HFFc6 (cell line): Measurements from ENCODE around the gene DHX9. TPM values are rescaled to one million over a fixed set of nuclear protein-coding genes. Genes with fewer than 3 reads are reported as not detected.

Experiments used
- DNase-seq: peaks from one replicate; pipeline ENCODE4 v3.0.0-alpha.2; 2018
- H3K27ac Mint-ChIP-seq: 2 replicates; pipeline ENCODE4 v1.8.0; 2020; ENCODE audit warnings: mild to moderate bottlenecking, mixed read lengths
- H3K27me3 Mint-ChIP-seq: 2 replicates; pipeline ENCODE4 v1.8.0; 2021; ENCODE audit warnings: mild to moderate bottlenecking, moderate library complexity, mixed read lengths; ENCODE audit not compliant: insufficient read depth
- H3K36me3 Mint-ChIP-seq: 2 replicates; pipeline ENCODE4 v1.8.0; 2021; ENCODE audit warnings: low read depth, mixed read lengths
- H3K4me1 Mint-ChIP-seq: 2 replicates; pipeline ENCODE4 v1.8.0; 2020; ENCODE audit warnings: low read depth, mixed read lengths
- H3K4me3 Mint-ChIP-seq: 2 replicates; pipeline ENCODE4 v1.8.0; 2020; ENCODE audit warnings: mild to moderate bottlenecking, moderate library complexity, mixed read lengths
- H3K9me3 Mint-ChIP-seq: 2 replicates; pipeline ENCODE4 v1.8.0; 2020; ENCODE audit warnings: mild to moderate bottlenecking, mixed read lengths
- CTCF ChIP-seq: fragments of 200-600 bp; sonication (generic); IDR thresholded peaks from 2 replicates; pipeline ENCODE4 v1.5.0; 2021; ENCODE audit warnings: antibody characterized with exemption, mild to moderate bottlenecking
- total RNA-seq, 6 experiments: library from RNA; stranded (reverse); fragmentation: NEBNext Ultra II Directional; extraction: Animal tissue kit (Norgen Biotek cat#: 25700); gene quantifications; 2 replicates in 1 of 6; 3 replicates in 5 of 6; pipeline ENCODE4 v1.2.3, GENCODE V29; 2021

DHX9 gene
- total RNA-seq, 6 experiments from 2014 or later, result 141 to 176 (median 170) TPM

- H3K27ac Mint-ChIP-seq, result no peak overlapping the region
- no peak for TF ChIP-seq CTCF
- no peaks in the 10 kb centered on the region for H3K4me1 Mint-ChIP-seq
- peaks cover 7% of the 10 kb centered on the region for H3K27me3 Mint-ChIP-seq
- H3K4me3 Mint-ChIP-seq, result no peak overlapping the region
- no peak for DNase-seq
- H3K9me3 Mint-ChIP-seq, result no peaks in the 10 kb centered on the region
- no peaks in the 10 kb centered on the region for H3K36me3 Mint-ChIP-seq
Measured at GRCh38 chr1:182927693-182928433, 88.7 kb downstream of the DHX9 start.

GRCh38 chr1:182930985-182931384 is 91.8 kb downstream of the DHX9 start:
- peaks cover 6% of the 10 kb centered on the region for H3K9me3 Mint-ChIP-seq
- H3K4me1 Mint-ChIP-seq, result no peaks in the 10 kb centered on the region; the same call in 1 of the 2 replicates
- no peak for DNase-seq
- no peak overlapping the region for H3K4me3 Mint-ChIP-seq
- TF ChIP-seq CTCF, result no peak
- peaks cover 10% of the 10 kb centered on the region for H3K27me3 Mint-ChIP-seq
- H3K36me3 Mint-ChIP-seq, result peaks cover 5% of the 10 kb centered on the region; the same call in 1 of the 2 replicates
- no peak overlapping the region for H3K27ac Mint-ChIP-seq

- H3K4me3 Mint-ChIP-seq, result no peak overlapping the region
- no peak for DNase-seq
- H3K36me3 Mint-ChIP-seq, result peaks cover 5% of the 10 kb centered on the region; the same call in 1 of the 2 replicates
- no peak overlapping the region for H3K27ac Mint-ChIP-seq
- TF ChIP-seq CTCF, result no peak
- peaks cover 11% of the 10 kb centered on the region for H3K27me3 Mint-ChIP-seq
- no peaks in the 10 kb centered on the region; the same call in 1 of the 2 replicates for H3K4me1 Mint-ChIP-seq
- peaks cover 6% of the 10 kb centered on the region for H3K9me3 Mint-ChIP-seq
Measured at GRCh38 chr1:182935716-182936115, 96.6 kb downstream of the DHX9 start.

Other genes starting within 250 kb of the DHX9 start
- under 1 TPM; 0.31 to 0.59 (median 0.39) TPM for gene RGS16, start 235.0 kb upstream of the DHX9 start, total RNA-seq
- not detected for gene RGS8, start 154.8 kb upstream of the DHX9 start, total RNA-seq
- 1 to 10 TPM; 1.2 to 2.0 (median 1.5) TPM for gene NPL, start 49.6 kb upstream of the DHX9 start, total RNA-seq
- not detected for gene SHCBP1L, start 113.8 kb downstream of the DHX9 start, total RNA-seq
- 100 to 1,000 TPM; 352 to 465 (median 393) TPM for gene LAMC1, start 184.1 kb downstream of the DHX9 start, total RNA-seq